Right lung (tissue), 10 donors: ENCODE measurements around the gene ZNF8. TPM values are rescaled to one million over a fixed set of nuclear protein-coding genes. Genes with fewer than 3 reads are reported as not detected.
"Not testable (repeated sequence)": the region's sequence is repeated elsewhere in the genome, so short reads cannot be mapped to it uniquely, and the experiment has no call there.

ENCODE experiments used
- DNase-seq, 2 donors: peaks; one replicate each; pipeline ENCODE4 v3.0.0-alpha.2; 2013
- long read RNA-seq, 8 donors: transcript quantifications; one replicate each; lab custom pipeline, GENCODE V29; 2026
- polyA plus RNA-seq, 5 donors: library from polyadenylated mRNA; unstranded; fragments of 120-200 nt; gene quantifications; one replicate each; pipeline versions ENCODE4 v1.2.1 to v1.2.3, GENCODE V29; 2013; ENCODE audit warnings: inconsistent platforms in 1 of 5, low replicate concordance in 1 of 5; ENCODE audit not compliant: insufficient read length in 5 of 5, insufficient read depth in 1 of 5

Gene ZNF8
- polyA plus RNA-seq = 10 to 100 TPM in 1 of 5 donors, 1 to 10 TPM in 4; 7.0 to 10.4 (median 9.7) TPM
- long read RNA-seq, donor 1, full-length matches to known transcripts = 9 of 9 reads
- long read RNA-seq, donor 1, partial matches to known transcripts = 0 of 9 reads
- long read RNA-seq, donor 1, other reads (novel, unspliced or antisense) = 0 of 9 reads
- long read RNA-seq, donor 2, full-length matches to known transcripts = 2 of 2 reads
- long read RNA-seq, donor 2, partial matches to known transcripts = 0 of 2 reads
- long read RNA-seq, donor 2, other reads (novel, unspliced or antisense) = 0 of 2 reads
- long read RNA-seq, donor 3 = 0 reads
- long read RNA-seq, donor 4, full-length matches to known transcripts = 3 of 3 reads
- long read RNA-seq, donor 4, partial matches to known transcripts = 0 of 3 reads
- long read RNA-seq, donor 4, other reads (novel, unspliced or antisense) = 0 of 3 reads
- long read RNA-seq, donor 5, full-length matches to known transcripts = 3 of 3 reads
- long read RNA-seq, donor 5, partial matches to known transcripts = 0 of 3 reads
- long read RNA-seq, donor 5, other reads (novel, unspliced or antisense) = 0 of 3 reads
- long read RNA-seq, donor 6, full-length matches to known transcripts = 5 of 5 reads
- long read RNA-seq, donor 6, partial matches to known transcripts = 0 of 5 reads
- long read RNA-seq, donor 6, other reads (novel, unspliced or antisense) = 0 of 5 reads
- long read RNA-seq, donor 7, full-length matches to known transcripts = 4 of 4 reads
- long read RNA-seq, donor 7, partial matches to known transcripts = 0 of 4 reads
- long read RNA-seq, donor 7, other reads (novel, unspliced or antisense) = 0 of 4 reads
- long read RNA-seq, donor 8 = 0 reads

GRCh38 chr19:58278541-58279041 is at the start of gene ZNF8:
ZNF8 (plus strand) TSS chr19:58278955; CDS start chr19:58279082, 127 bp downstream.
- DNase-seq = peak; percentile 98

GRCh38 chr19:58229255-58229639 is 49.5 kb upstream of the ZNF8 start:
- DNase-seq = no peak

DNA sequence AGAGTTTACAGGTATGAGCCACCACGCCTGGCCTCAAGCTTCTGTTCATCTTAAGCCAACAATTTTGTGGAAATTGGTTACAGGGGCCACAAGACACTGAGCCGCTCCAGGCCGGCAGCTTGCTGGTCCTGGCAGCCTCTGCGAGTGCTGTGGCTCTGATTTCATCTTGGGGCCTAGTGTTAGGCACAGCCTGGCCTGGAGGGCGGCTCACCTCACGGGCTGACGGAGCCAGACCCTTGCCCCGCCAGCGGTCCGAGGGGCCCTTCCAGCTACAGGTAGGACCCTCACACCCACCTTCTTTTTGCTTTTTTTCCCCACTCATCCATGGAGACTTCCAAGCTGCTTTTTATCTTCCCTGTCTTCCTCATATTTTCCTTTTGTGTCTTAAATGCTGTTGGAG is 41.4 kb upstream of the ZNF8 start:
- no peak for DNase-seq

GRCh38 chr19:58243351-58243750 is 35.4 kb upstream of the ZNF8 start:
- no peak for DNase-seq

GRCh38 chr19:58248886-58249285 is 29.9 kb upstream of the ZNF8 start:
- DNase-seq = no peak

- no peak for DNase-seq
Observed at GRCh38 chr19:58252102-58252685, 26.6 kb upstream of the ZNF8 start.

- not testable (repeated sequence) for DNase-seq
Observed at GRCh38 chr19:58258259-58258658, 20.5 kb upstream of the ZNF8 start.

- DNase-seq = no peak
Observed at GRCh38 chr19:58261600-58261967, 17.2 kb upstream of the ZNF8 start.

GRCh38 chr19:58261968-58262921 is 16.5 kb upstream of the ZNF8 start:
- no peak for DNase-seq

DNA sequence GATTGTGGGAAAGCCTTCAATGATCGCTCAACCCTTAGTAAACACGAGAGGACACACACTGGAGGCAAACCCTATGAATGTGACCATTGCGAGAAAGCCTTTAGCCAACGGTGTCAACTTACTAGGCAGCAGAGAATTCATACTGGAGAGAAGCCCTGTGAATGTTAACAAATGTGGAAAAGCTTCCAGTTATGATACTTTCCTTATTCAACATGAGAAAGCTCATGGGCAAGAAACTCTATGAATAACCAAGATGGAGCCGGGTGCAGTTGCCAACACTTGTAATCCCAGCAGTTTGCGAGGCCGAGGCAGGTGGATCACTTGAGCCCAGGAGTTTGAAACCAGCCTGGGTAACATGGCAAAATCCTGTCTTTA is 15.8 kb upstream of the ZNF8 start:
- DNase-seq = no peak

DNA sequence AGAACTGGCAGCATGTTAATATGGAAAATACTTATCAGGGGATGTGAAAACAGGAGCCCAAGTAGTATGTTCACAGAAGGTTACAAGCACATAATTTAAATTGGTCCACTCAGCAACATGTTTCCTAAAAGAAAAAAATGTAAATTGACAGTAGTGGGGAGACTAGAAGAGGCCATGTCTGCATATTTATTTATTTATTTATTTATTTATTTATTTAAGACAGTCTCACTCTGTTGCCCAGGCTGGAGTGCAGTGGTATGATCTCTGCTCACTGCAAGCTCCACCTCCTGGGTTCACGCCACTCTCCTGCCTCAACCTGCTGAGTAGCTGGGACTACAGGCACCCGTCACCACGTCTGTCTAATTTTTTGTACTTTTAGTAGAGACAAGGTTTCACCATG is 13.7 kb upstream of the ZNF8 start:
- no peak for DNase-seq

GRCh38 chr19:58268344-58268743 is 10.4 kb upstream of the ZNF8 start:
- DNase-seq = no peak

GRCh38 chr19:58274771-58275201 is 4.0 kb upstream of the ZNF8 start:
- DNase-seq = no peak

DNA sequence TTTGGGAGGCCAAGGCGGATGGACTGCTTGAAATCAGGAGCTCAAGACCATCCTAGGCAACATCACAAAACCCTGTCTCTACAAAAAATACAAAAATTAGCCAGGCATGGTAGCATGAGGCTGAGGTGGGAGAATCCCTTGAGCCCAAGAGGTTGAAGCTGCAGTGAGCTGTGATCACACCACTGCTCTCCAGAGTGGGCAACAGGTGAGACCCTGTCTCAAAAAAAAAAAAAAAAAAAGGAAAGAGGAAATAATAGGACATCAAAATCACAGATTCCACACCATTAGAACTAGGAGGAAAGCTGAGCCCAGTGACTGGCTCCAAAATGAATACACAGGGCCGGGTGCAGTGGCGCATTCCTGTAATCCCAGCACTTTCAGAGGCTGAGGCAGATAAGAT is 3.2 kb upstream of the ZNF8 start:
- no peak for DNase-seq

DNA sequence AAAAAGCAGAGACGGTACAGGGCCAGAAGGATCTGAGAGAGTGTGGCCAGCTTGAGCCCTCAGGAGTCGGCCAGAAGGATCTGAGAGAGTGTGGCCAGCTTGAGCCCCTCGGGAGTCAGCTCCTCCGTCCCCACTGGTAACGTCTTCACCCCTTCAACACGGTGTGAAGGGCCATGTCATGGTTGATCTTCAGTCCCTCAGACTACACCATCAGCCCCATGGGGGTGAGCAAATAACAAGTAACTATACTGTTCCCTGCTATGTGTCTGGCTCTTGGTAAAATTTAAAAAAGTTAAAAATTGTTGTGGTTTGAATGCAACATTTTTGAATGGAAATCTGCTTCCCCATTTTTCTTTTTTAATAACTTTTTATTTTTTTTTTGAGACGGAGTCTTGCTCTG is 1.6 kb upstream of the ZNF8 start:
- no peak for DNase-seq

GRCh38 chr19:58277748-58278540 is 811 bp upstream of the ZNF8 start:
- DNase-seq = no peak

DNA sequence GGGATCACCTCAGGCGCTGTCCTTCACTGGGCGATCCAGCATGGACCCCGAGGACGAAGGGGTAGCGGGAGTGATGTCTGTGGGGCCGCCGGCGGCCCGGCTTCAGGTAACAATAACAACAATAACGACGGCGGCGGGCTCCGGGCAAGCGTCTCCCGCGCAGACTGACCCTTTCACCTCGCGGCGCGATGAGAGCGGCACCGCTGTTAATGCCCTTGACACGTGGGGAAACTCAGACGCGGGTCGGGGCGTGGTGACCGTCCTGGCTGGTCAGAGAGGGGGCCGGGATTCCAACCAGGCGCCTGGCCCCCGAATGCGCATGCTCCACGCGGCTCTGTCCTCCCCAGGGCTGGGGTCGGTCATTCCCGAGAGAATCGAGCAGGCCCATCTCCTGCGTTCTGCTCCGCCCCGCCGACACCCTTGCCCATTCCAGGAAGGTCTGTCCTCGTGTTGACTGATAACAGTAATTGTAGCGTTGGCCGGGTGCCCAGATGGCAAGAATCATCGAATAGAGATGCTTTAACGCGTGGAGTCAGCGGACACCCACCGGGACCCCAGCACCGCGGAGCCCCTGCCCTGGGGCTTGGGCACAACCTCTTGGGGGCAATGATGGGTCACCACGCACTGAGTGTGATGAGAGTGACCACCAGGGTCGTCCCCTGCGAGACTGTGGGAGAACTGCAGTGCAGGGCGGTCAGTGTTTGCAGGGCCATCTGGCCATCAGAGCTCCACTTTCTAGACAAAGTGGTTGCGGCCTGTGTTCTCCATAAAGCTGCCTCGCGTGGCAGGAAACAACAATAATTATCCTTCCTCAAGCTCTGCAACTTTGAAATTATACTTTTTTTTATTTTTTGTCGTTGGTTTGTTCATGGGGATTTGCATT is 528 bp downstream of the ZNF8 start:
- peak; percentile 64 for DNase-seq

- no peak for DNase-seq
Observed at GRCh38 chr19:58279925-58280316, 1.2 kb downstream of the ZNF8 start.

DNA sequence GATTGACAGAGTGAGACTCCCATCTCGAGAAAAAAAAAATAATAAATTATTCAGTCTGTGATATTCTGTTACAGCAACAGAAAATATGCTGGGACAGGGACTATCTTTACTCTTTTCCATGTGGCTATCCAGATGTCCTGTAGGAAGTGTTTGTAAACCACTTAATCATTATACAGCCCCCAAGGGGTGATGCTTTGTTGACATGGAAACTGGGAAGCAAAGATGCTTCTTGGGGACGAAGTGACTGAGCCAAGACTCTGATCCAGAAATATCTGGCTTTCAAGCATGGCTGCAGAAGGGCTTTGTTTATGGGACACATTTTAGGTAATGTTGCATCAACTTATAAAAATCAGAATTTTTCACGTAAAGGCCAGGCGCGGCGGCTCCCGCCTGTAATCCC is 5.4 kb downstream of the ZNF8 start:
- DNase-seq = no peak
